Esophagus mucosa (tissue), 1 donor: ENCODE data around the gene LINGO3. TPM values are rescaled to one million over a fixed set of nuclear protein-coding genes. Genes with fewer than 3 reads are reported as not detected.

Experiments
- ATAC-seq: fragments of 200-7000 bp; cut with Tn5 transposase; one replicate; pipeline ENCODE4 v1.9.1; 2020
- total RNA-seq: library from RNA; stranded (reverse); gene quantifications from one replicate; pipeline ENCODE4 v1.2.4, GENCODE V29; 2023
- donor health status: DM: yes; HTN: yes; CAD: no.

The LINGO3 gene
- total RNA-seq, 1 donor from 2014 or later = not detected

GRCh38 chr19:2339644-2340310 is 31.8 kb upstream of the LINGO3 start:
- no peak for ATAC-seq

GRCh38 chr19:2338751-2339643 is 31.0 kb upstream of the LINGO3 start:
- peak; percentile 2 for ATAC-seq

DNA sequence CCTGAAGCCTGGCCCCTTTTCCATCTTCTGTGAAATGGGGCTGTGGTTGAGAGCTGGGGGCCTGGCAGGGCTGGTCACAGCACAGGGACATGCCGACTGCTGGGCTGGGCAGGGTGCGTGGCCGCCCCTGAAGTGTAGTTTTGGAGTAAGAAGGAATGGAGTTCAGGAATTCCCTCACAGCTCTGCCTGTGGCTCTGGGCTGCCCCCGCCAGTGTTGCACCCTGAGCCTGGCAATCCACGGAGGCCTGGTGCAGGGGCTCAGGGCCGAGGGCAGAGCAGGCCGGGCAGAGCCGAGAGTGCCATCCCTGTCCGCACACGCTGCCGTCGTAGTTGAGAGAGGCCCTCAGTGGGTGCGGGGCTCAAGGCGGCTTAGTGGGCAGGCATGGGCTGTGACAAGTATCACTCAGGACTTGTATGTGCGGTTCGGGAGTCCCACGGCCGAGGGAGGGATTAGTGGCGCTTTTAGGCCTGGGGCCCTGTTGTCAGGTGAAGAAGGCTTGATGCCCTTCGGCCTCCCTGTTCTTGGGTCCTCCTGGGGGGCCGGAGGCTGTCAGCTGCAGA is 30.2 kb upstream of the LINGO3 start:
- no peak for ATAC-seq

- no peak for ATAC-seq
Measured at GRCh38 chr19:2337329-2337707, 29.4 kb upstream of the LINGO3 start.

- no peak for ATAC-seq
Measured at GRCh38 chr19:2336528-2337328, 28.8 kb upstream of the LINGO3 start.

GRCh38 chr19:2335848-2336247 is 27.9 kb upstream of the LINGO3 start:
- no peak for ATAC-seq

GRCh38 chr19:2334986-2335846 is 27.3 kb upstream of the LINGO3 start:
- no peak for ATAC-seq

DNA sequence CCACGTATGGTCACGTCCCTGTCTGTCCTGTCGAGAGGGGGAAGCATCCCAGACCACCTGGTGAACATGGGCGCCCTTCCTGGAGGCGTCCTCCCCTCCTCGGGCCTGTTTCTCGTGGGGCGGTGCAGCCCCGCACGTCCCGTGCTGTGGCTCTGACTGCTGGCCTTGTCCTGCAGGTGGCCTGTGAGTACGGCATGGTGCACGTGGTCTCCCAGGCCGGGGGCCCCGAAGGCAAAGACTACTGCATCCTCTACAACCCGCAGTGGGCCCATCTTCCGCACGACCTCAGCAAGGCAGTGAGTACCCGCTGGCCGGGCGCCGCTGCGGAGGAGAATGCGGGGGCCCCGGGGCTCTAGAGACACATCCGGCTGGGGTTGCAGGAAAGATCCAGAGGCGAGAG is 26.5 kb upstream of the LINGO3 start:
- ATAC-seq = no peak

GRCh38 chr19:2333807-2334211 is 25.9 kb upstream of the LINGO3 start:
- no peak for ATAC-seq

- ATAC-seq = no peak
Measured at GRCh38 chr19:2333027-2333806, 25.3 kb upstream of the LINGO3 start.

DNA sequence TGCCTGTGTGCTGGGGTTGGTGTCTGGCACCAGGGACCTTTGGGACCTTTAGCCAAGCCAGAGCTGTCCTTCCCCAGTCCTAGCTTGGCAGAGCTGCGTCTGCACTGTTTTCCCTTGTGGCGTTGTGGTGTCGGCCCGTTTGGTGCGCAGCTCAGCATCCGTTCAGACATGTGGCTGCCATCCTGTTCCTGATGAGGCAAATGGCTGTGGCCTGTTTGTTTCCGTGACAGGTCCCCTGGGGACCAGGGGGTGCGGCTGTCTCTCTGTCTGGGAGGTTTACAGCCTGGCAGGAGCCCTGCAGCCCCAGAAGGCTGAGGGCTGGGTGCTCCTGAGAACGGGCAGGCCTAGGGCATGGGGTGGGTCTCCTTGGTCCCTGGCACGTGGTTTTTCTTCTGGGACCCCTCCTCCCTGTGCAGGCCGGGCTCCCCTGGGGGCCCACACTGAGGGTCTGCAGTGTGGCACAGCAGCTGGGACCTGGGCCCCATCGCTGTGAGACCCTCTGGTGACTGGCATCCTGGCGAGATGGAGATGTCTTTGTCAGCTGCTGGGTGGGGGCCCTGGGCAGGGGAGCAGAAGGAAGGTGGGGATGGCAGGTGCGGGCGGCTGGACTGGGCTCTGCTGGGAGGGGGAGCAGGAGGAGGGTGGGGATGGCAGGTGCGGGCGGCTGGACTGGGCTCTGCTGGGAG is 24.5 kb upstream of the LINGO3 start:
- ATAC-seq = peak; percentile 15

DNA sequence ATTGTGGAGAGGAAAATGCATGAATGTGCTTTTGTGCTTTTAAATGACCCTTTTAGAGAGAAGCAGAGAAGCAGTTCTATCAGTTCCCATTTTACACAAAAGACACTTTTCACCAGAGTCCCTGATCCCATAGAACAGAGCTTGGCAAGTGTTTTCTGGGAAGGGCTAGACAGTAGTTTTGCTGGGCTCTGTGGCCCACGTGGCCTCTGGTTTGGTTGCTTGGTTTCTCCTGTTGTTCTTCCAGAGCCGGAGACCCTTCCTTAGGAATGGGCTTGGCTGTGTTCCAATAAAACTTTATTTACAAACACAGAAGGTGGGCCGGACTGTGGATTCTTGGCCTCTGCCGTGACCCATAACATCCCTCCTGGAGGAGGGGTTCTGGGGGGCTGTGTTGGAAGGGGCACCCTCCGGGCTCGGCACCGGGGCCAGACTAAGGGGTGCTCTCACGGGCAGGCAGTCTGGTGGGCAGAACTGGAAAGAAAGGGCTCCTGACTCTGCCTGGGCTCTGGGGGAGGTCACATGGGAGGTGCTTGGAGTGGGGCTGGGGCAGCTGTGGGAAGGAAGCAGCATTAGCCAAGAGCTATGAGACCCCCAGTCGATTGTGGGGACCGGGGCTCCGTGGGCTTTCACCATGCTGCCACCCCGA is 23.8 kb upstream of the LINGO3 start:
- ATAC-seq = no peak

DNA sequence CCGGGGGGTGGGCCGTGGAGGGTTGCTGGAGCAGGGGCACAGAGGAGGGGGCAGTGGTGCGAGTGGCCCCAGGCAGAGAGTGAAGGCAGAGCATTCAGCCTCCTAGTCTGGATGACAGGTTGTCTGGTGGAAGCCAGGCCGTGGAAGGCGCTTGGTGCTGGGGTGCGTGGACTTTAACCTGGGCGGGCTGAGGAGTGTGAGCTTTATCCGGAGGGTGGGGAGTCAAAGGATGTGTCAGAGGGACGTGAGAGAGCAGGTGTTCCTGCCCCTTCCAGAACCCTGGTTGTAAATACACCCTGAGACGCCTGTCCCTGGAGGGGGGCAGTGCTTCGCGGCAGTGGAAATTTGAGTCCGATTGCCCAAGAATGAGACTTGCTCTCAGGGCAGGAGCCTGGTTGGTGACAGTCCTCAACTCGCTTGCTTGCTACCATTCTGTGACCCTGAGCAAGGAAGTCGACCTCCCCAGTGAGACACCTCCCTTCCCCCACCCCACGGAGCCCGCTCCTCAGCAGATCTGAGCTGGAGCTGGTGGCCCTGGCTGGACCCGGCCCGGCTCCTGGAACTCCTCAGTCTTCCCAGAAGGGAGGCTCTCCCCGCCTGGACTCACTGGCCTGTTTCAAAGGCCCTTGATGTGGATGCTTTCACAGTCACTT is 22.8 kb upstream of the LINGO3 start:
- ATAC-seq = no peak

- ATAC-seq = no peak
Measured at GRCh38 chr19:2330255-2330631, 22.3 kb upstream of the LINGO3 start.

GRCh38 chr19:2329501-2329916 is 21.6 kb upstream of the LINGO3 start:
- no peak for ATAC-seq

GRCh38 chr19:2329149-2329478 is 21.2 kb upstream of the LINGO3 start:
- ATAC-seq = no peak

- ATAC-seq = peak; percentile 82
Measured at GRCh38 chr19:2328401-2329148, 20.6 kb upstream of the LINGO3 start, which contains the start of the genes LSM7 and SPPL2B. Gene LSM7, minus strand, starts transcription at chr19:2328586. Its CDS starts 20 bp downstream, at chr19:2328566. Gene SPPL2B, plus strand, starts transcription at chr19:2328684. Its CDS starts 26 bp downstream, at chr19:2328710.

DNA sequence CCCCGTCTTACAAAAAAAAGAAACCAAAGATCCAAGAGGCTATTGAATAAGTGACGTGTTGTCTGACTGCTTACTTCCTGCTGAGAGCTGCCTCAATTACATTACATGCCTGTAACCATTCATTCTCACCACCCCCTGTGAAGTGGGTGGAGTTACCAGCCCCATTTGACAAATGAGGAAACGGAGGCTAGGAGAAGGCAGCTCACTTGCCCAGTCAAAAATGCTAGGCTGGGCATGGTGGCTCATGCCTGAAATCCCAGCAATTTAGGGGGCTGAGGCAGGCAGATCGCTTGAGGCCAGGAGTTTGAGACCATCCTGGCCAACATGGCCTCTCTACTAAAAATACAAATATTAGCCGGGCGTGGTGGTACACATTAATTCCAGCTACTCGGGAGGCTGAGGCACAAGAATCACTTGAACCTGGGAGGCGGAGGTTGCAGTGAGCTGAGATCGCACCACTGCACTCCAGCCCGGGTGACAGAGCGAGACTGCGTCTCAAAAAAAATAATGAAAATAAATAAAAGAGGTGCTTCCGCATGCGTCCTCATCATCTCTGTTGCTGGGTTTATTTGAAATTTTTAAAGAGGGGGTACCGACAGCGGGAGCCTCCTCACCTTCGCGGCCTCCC is 19.9 kb upstream of the LINGO3 start:
- peak; percentile 76 for ATAC-seq
